Neuronal stem cell (in vitro differentiated cells): ENCODE data around the gene SMC4.

ENCODE experiments used
- DNase-seq: peaks from one replicate; pipeline ENCODE4 v3.0.0-alpha.2; 2013; ENCODE audit warnings: low spot score
- H2AFZ ChIP-seq: one replicate; pipeline ENCODE4 v1.6.1; 2013; ENCODE audit warnings: mild to moderate bottlenecking, low read length, inconsistent platforms
- H2AK5ac ChIP-seq: 2 replicates; pipeline ENCODE4 v1.6.1; 2013; ENCODE audit warnings: low read depth, mild to moderate bottlenecking, inconsistent platforms, low read length, moderate library complexity, mixed read lengths
- H2BK120ac ChIP-seq: 2 replicates; pipeline ENCODE4 v1.6.1; 2013; ENCODE audit warnings: low read depth, mild to moderate bottlenecking, inconsistent platforms, low read length, moderate library complexity, mixed read lengths
- H2BK12ac ChIP-seq: one replicate; pipeline ENCODE4 v1.6.1; 2013; ENCODE audit warnings: low read length, inconsistent platforms
- H2BK15ac ChIP-seq: 2 replicates; pipeline ENCODE4 v1.6.1; 2013; ENCODE audit warnings: mild to moderate bottlenecking, low read length, inconsistent platforms, mixed read lengths
- H2BK5ac ChIP-seq: one replicate; pipeline ENCODE4 v1.6.1; 2013; ENCODE audit warnings: inconsistent platforms, mild to moderate bottlenecking, low read length, moderate library complexity
- H3K14ac ChIP-seq: one replicate; pipeline ENCODE4 v1.6.1; 2013; ENCODE audit warnings: low read length, inconsistent platforms
- H3K18ac ChIP-seq: 2 replicates; pipeline ENCODE4 v1.6.1; 2013; ENCODE audit warnings: low read length, inconsistent platforms
- H3K23ac ChIP-seq: 2 replicates; pipeline ENCODE4 v1.6.1; 2013; ENCODE audit warnings: low read depth, mild to moderate bottlenecking, mixed read lengths, low read length, inconsistent platforms; ENCODE audit not compliant: poor library complexity
- H3K27ac ChIP-seq: replicated peaks from 3 replicates; pipeline ENCODE4 v1.5.1; 2013; ENCODE audit warnings: low read length, inconsistent platforms
- H3K27me3 ChIP-seq, 3 experiments: 2 replicates each; pipeline ENCODE4 v1.6.1; 2013; ENCODE audit warnings: low read length in 3 of 3, mild to moderate bottlenecking in 2 of 3, inconsistent platforms in 1 of 3, low read depth in 1 of 3, mixed read lengths in 1 of 3, moderate library complexity in 1 of 3; ENCODE audit not compliant: control insufficient read depth in 3 of 3, insufficient read depth in 3 of 3
- H3K36me3 ChIP-seq, 2 donors: replicated peaks in 1 of 2; 2 replicates each; pipeline ENCODE4 v1.6.1; 2013; ENCODE audit warnings: low read length in 2 of 2; ENCODE audit not compliant: control insufficient read depth in 2 of 2, insufficient read depth in 2 of 2
- H3K4ac ChIP-seq: 2 replicates; pipeline ENCODE4 v1.6.1; 2013; ENCODE audit warnings: inconsistent platforms, mild to moderate bottlenecking, low read length, moderate library complexity
- H3K4me1 ChIP-seq, 2 donors: 1 replicate in 1 of 2; 2 replicates in 1 of 2; pipeline ENCODE4 v1.6.1; 2013; ENCODE audit warnings: low read length in 2 of 2, low read depth in 1 of 2; ENCODE audit not compliant: control insufficient read depth in 2 of 2, insufficient read depth in 1 of 2
- H3K4me2 ChIP-seq: one replicate; pipeline ENCODE4 v1.6.1; 2013; ENCODE audit warnings: mild to moderate bottlenecking, low read length, inconsistent platforms; ENCODE audit not compliant: insufficient read depth, poor library complexity, severe bottlenecking
- H3K4me3 ChIP-seq, 2 donors: 2 replicates each; pipeline ENCODE4 v1.5.1; 2013; ENCODE audit warnings: low read length in 2 of 2, mild to moderate bottlenecking in 2 of 2, inconsistent platforms in 1 of 2, moderate library complexity in 1 of 2
- H3K79me1 ChIP-seq: one replicate; pipeline ENCODE4 v1.6.1; 2013; ENCODE audit warnings: low read depth, mild to moderate bottlenecking, inconsistent platforms, low read length, moderate library complexity
- H3K9ac ChIP-seq: one replicate; pipeline ENCODE4 v1.6.1; 2013; ENCODE audit warnings: mild to moderate bottlenecking, low read depth, low read length, inconsistent platforms; ENCODE audit not compliant: poor library complexity
- H3K9me3 ChIP-seq, 2 donors: replicated peaks in 1 of 2; 2 replicates each; pipeline versions ENCODE3 to v1.6.1; 2013; ENCODE audit warnings: low read length in 2 of 2, mild to moderate bottlenecking in 2 of 2, inconsistent platforms in 1 of 2, low read depth in 1 of 2, mixed read lengths in 1 of 2, moderate library complexity in 1 of 2; ENCODE audit not compliant: control insufficient read depth in 2 of 2, insufficient read depth in 1 of 2
- H4K8ac ChIP-seq: one replicate; pipeline ENCODE4 v1.6.1; 2013; ENCODE audit warnings: low read depth, mild to moderate bottlenecking, inconsistent platforms, low read length, moderate library complexity
- H4K91ac ChIP-seq: one replicate; pipeline ENCODE4 v1.6.1; 2013; ENCODE audit warnings: low read length, low read depth, mild to moderate bottlenecking, inconsistent platforms; ENCODE audit not compliant: poor library complexity
- WGBS, 2 donors: extraction: QIAGEN DNeasy Blood & Tissue Kit; methylation state at CpG; one replicate each; pipeline ENCODE4 v1.1.7; 2013; ENCODE audit warnings: missing lambda C conversion rate in 2 of 2, mixed read lengths in 1 of 2; ENCODE audit not compliant: insufficient read length in 2 of 2, insufficient replicate concordance in 1 of 2; ENCODE audit errors: extremely low coverage in 2 of 2; 5-methylcytosine and 5-hydroxymethylcytosine counted together

The SMC4 gene

DNA sequence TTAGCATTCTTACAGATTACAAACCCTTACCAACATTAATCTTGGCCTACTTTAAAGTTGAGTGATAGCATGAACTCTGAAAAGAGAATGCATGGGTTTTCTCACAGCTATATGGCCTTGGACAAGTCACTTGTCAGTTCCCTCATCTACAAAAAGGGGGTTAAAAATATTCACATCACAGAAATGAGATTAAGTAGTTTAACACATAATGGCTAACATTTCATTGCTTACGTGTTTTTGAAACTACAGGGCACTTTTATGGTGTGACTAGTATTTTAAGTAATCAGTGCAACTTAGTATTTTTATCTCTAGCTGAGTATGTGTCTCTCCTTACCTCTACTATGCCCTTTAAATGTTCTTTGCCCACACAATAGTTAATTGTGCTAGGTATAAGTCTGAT, 36.3 kb downstream of the SMC4 start:
- Histone ChIP-seq H3K18ac (no peak overlapping the region), H4K8ac (no peak overlapping the region), H2BK15ac (no peak overlapping the region), H3K27me3 (no peaks in the 10 kb centered on the region), H2BK120ac (no peak overlapping the region), H3K36me3 (peaks cover 11 to 66% of the 10 kb centered on the region in 2 donors), H3K4me2 (no peak overlapping the region), H4K91ac (no peak overlapping the region), H2AK5ac (no peak overlapping the region), H3K4ac (no peak overlapping the region), H2BK5ac (no peak overlapping the region), H3K9me3 (no peaks in the 10 kb centered on the region), H3K14ac (no peak overlapping the region), H3K27ac (no peak overlapping the region), H3K9ac (no peak overlapping the region), H3K4me1 (no peaks in the 10 kb centered on the region), H3K23ac (no peak overlapping the region), H3K4me3 (no peak overlapping the region), H2BK12ac (no peak overlapping the region), H2AFZ (no peak overlapping the region), H3K79me1 (no peaks in the 10 kb centered on the region)
- no peak for DNase-seq
- WGBS, 2 donors, result no CpG with 5 or more reads among the region's 1 CpG

- no peak overlapping the region for H2BK12ac ChIP-seq
- no peak overlapping the region for H3K4me3 ChIP-seq
- H3K9ac ChIP-seq, result no peak overlapping the region
- no peak overlapping the region for H3K27ac ChIP-seq
- no peak overlapping the region for H2BK15ac ChIP-seq
- H4K8ac ChIP-seq, result no peak overlapping the region
- H3K27me3 ChIP-seq, result no peaks in the 10 kb centered on the region
- H3K36me3 ChIP-seq, result peaks cover 10 to 52% of the 10 kb centered on the region in 2 donors
- no peak overlapping the region for H2AK5ac ChIP-seq
- H3K9me3 ChIP-seq, result no peaks in the 10 kb centered on the region
- H3K14ac ChIP-seq, result no peak overlapping the region
- H3K4ac ChIP-seq, result no peak overlapping the region
- H3K79me1 ChIP-seq, result no peaks in the 10 kb centered on the region
- WGBS, 2 donors, result no CpG with 5 or more reads among the region's 5 CpGs
- no peak for DNase-seq
- H3K23ac ChIP-seq, result no peak overlapping the region
- H3K4me2 ChIP-seq, result no peak overlapping the region
- H4K91ac ChIP-seq, result no peak overlapping the region
- no peak overlapping the region for H2BK120ac ChIP-seq
- no peak overlapping the region for H3K18ac ChIP-seq
- no peak overlapping the region for H2BK5ac ChIP-seq
- H2AFZ ChIP-seq, result no peak overlapping the region
- H3K4me1 ChIP-seq, result no peaks in the 10 kb centered on the region
Observed at GRCh38 chr3:160437083-160437455, 37.6 kb downstream of the SMC4 start.

- Histone ChIP-seq H4K91ac (no peak overlapping the region), H2AFZ (no peak overlapping the region), H3K79me1 (peaks cover 2% of the 10 kb centered on the region), H3K23ac (no peak overlapping the region), H3K9ac (no peak overlapping the region), H2BK12ac (no peak overlapping the region), H3K4me1 (no peaks in the 10 kb centered on the region), H4K8ac (no peak overlapping the region), H2AK5ac (no peak overlapping the region), H3K4me2 (no peak overlapping the region), H3K14ac (no peak overlapping the region), H3K18ac (no peak overlapping the region), H2BK15ac (no peak overlapping the region), H2BK5ac (no peak overlapping the region), H3K36me3 (peaks cover 10 to 16% of the 10 kb centered on the region in 2 donors), H3K4me3 (no peak overlapping the region), H2BK120ac (no peak overlapping the region), H3K27ac (no peak overlapping the region), H3K27me3 (no peaks in the 10 kb centered on the region), H3K9me3 (peaks cover 0 to 2% of the 10 kb centered on the region in 2 donors), H3K4ac (no peak overlapping the region)
- no CpG with 5 or more reads among the region's 7 CpGs for WGBS, 2 donors
- no peak for DNase-seq
Observed at GRCh38 chr3:160440687-160441086, 41.2 kb downstream of the SMC4 start.

GRCh38 chr3:160444411-160444810, 45.0 kb downstream of the SMC4 start:
- Histone ChIP-seq H2BK12ac (no peak overlapping the region), H4K8ac (no peak overlapping the region), H3K9ac (no peak overlapping the region), H2BK15ac (no peak overlapping the region), H3K18ac (no peak overlapping the region), H3K9me3 (peaks cover 0 to 2% of the 10 kb centered on the region in 2 donors), H2BK120ac (no peak overlapping the region), H4K91ac (no peak overlapping the region), H3K27ac (no peak overlapping the region), H3K79me1 (peaks cover 2% of the 10 kb centered on the region), H2BK5ac (no peak overlapping the region), H3K23ac (no peak overlapping the region), H3K14ac (no peak overlapping the region), H3K4me3 (no peak overlapping the region), H2AK5ac (no peak overlapping the region), H3K4me2 (no peak overlapping the region), H3K4me1 (peaks cover 0 to 3% of the 10 kb centered on the region in 2 donors), H3K36me3 (peaks cover 0 to 9% of the 10 kb centered on the region in 2 donors), H2AFZ (no peak overlapping the region), H3K4ac (no peak overlapping the region), H3K27me3 (peaks cover 0 to 13% (median 0%) of the 10 kb centered on the region in 3 experiments)
- WGBS, 2 donors, result no CpG with 5 or more reads among the region's 1 CpG
- DNase-seq, result no peak
